IMR-90 (cell line): ENCODE results near the gene LUZP1. TPM values are rescaled to one million over a fixed set of nuclear protein-coding genes. Genes with fewer than 3 reads are reported as not detected.

Source experiments
- ATAC-seq: fragments of 200-7000 bp; cut with Tn5 transposase; 2 replicates; pipeline ENCODE4 v1.9.1; 2020; ENCODE audit warnings: low read depth, mild to moderate bottlenecking, moderate library complexity
- BruUV-seq: library from RNA; stranded (reverse); fragments of 400-500 nt; replicated peaks from 2 replicates; lab custom pipeline; 2021; lab: Mats Ljungman, UMichigan
- CTCF ChIA-PET: fragments of 300-600 bp; formaldehyde crosslinking; extraction: SDS; loops from one replicate; lab custom pipeline; 2021; ENCODE audit warnings: antibody characterized with exemption; lab: Yijun Ruan, JAX
- POLR2A ChIA-PET: fragments of 300-600 bp; sonication (Branson Sonifier 250); formaldehyde crosslinking; loops from one replicate; lab custom pipeline; 2022; ENCODE audit warnings: antibody characterized with exemption; ENCODE audit not compliant: unreplicated experiment; lab: Charles Lee
- DNase-seq: peaks from one replicate; pipeline ENCODE4 v3.0.0; 2013
- H2AFZ ChIP-seq: replicated peaks from 2 replicates; pipeline ENCODE3; 2013; ENCODE audit warnings: low read length, mild to moderate bottlenecking; ENCODE audit not compliant: poor library complexity
- H2AK5ac ChIP-seq: 2 replicates; pipeline ENCODE4 v1.6.1; 2013; ENCODE audit warnings: low read depth, low read length, inconsistent platforms
- H2AK9ac ChIP-seq: replicated peaks from 2 replicates; pipeline ENCODE3; 2013; ENCODE audit warnings: mild to moderate bottlenecking, low read depth, low read length, moderate library complexity; ENCODE audit not compliant: poor library complexity
- H2BK120ac ChIP-seq: 2 replicates; pipeline ENCODE4 v1.6.1; 2013; ENCODE audit warnings: low read depth, low read length, inconsistent platforms
- H2BK15ac ChIP-seq: 3 replicates; pipeline ENCODE4 v1.6.1; 2013; ENCODE audit warnings: low read depth, low read length, inconsistent platforms
- H2BK20ac ChIP-seq: 2 replicates; pipeline ENCODE4 v1.6.1; 2013; ENCODE audit warnings: low read depth, mild to moderate bottlenecking, inconsistent platforms, low read length, moderate library complexity
- H2BK5ac ChIP-seq: 2 replicates; pipeline ENCODE4 v1.6.1; 2013; ENCODE audit warnings: mild to moderate bottlenecking, low read depth, low read length, inconsistent platforms; ENCODE audit not compliant: poor library complexity, severe bottlenecking
- H3K14ac ChIP-seq: replicated peaks from 2 replicates; pipeline ENCODE4 v1.6.1; 2013; ENCODE audit warnings: low read depth, low read length, inconsistent platforms
- H3K18ac ChIP-seq: 2 replicates; pipeline ENCODE4 v1.6.1; 2013; ENCODE audit warnings: low read depth, low read length, control low read depth
- H3K23ac ChIP-seq: 2 replicates; pipeline ENCODE4 v1.6.1; 2013; ENCODE audit warnings: low read depth, low read length, inconsistent platforms
- H3K27ac ChIP-seq: 2 replicates; pipeline ENCODE4 v1.5.1; 2013; ENCODE audit warnings: mild to moderate bottlenecking, control low read depth, low read length; ENCODE audit not compliant: insufficient read depth
- H3K27me3 ChIP-seq: 2 replicates; pipeline ENCODE4 v1.6.1; 2013; ENCODE audit warnings: low read length; ENCODE audit not compliant: control insufficient read depth, insufficient read depth
- H3K36me3 ChIP-seq: 2 replicates; pipeline ENCODE4 v1.6.1; 2013; ENCODE audit warnings: low read length, mixed read lengths; ENCODE audit not compliant: control insufficient read depth, insufficient read depth
- H3K4ac ChIP-seq: 2 replicates; pipeline ENCODE4 v1.6.1; 2013; ENCODE audit warnings: low read depth, low read length, inconsistent platforms
- H3K4me1 ChIP-seq: 2 replicates; pipeline ENCODE4 v1.6.1; 2013; ENCODE audit warnings: low read length, mixed read lengths; ENCODE audit not compliant: control insufficient read depth, insufficient read depth
- H3K4me2 ChIP-seq: 2 replicates; pipeline ENCODE4 v1.6.1; 2013; ENCODE audit warnings: low read depth, mild to moderate bottlenecking, control low read depth, low read length, moderate library complexity
- H3K4me3 ChIP-seq: 2 replicates; pipeline ENCODE4 v1.5.1; 2013; ENCODE audit warnings: low read depth, mild to moderate bottlenecking, control low read depth, low read length, moderate library complexity; ENCODE audit not compliant: insufficient read depth
- H3K56ac ChIP-seq: 2 replicates; pipeline ENCODE4 v1.6.1; 2013; ENCODE audit warnings: low read length, inconsistent platforms; ENCODE audit not compliant: insufficient read depth; ENCODE audit errors: extremely low read depth
- H3K79me1 ChIP-seq, 2 experiments: 2 replicates each; pipeline ENCODE4 v1.6.1; 2013; ENCODE audit warnings: low read length in 2 of 2, inconsistent platforms in 1 of 2, low read depth in 1 of 2
- H3K9ac ChIP-seq: 2 replicates; pipeline ENCODE4 v1.6.1; 2013; ENCODE audit warnings: low read depth, low read length, control low read depth
- H3K9me1 ChIP-seq: 2 replicates; pipeline ENCODE4 v1.6.1; 2013; ENCODE audit warnings: low read length, inconsistent platforms; ENCODE audit not compliant: insufficient read depth
- H3K9me3 ChIP-seq: 2 replicates; pipeline ENCODE4 v1.6.1; 2013; ENCODE audit warnings: low read length; ENCODE audit not compliant: control insufficient read depth, insufficient read depth
- H4K20me1 ChIP-seq: 2 replicates; pipeline ENCODE4 v1.6.1; 2013; ENCODE audit warnings: low read length, inconsistent platforms; ENCODE audit not compliant: insufficient read depth
- H4K5ac ChIP-seq: 2 replicates; pipeline ENCODE4 v1.6.1; 2013; ENCODE audit warnings: mild to moderate bottlenecking, low read depth, low read length, control low read depth
- H4K8ac ChIP-seq, 2 experiments: 2 replicates each; pipeline ENCODE4 v1.6.1; 2013; ENCODE audit warnings: low read depth in 2 of 2, low read length in 2 of 2, control low read depth in 1 of 2, inconsistent platforms in 1 of 2
- H4K91ac ChIP-seq: 2 replicates; pipeline ENCODE4 v1.6.1; 2013; ENCODE audit warnings: low read depth, low read length, inconsistent platforms; ENCODE audit not compliant: insufficient read depth
- BHLHE40 ChIP-seq: fragments of 150-350 bp; IDR thresholded peaks from 2 replicates; pipeline ENCODE4 v1.6.1; 2016; ENCODE audit warnings: mild to moderate bottlenecking, low read depth, low read length
- CEBPB ChIP-seq: IDR thresholded peaks from 2 replicates; pipeline ENCODE4 v1.6.1; 2012; ENCODE audit warnings: low read depth, low read length, improper control_type of control experiment
- CHD1 ChIP-seq: IDR thresholded peaks from 2 replicates; pipeline ENCODE4 v1.6.1; 2012; ENCODE audit warnings: low read depth, low read length, improper control_type of control experiment
- CTCF ChIP-seq: conservative IDR thresholded peaks from 2 replicates; pipeline ENCODE4 v1.5.1; 2012; ENCODE audit warnings: mild to moderate bottlenecking, low read depth, low read length, improper control_type of control experiment
- MAFK ChIP-seq: IDR thresholded peaks from 2 replicates; pipeline ENCODE4 v1.6.1; 2012; ENCODE audit warnings: low read depth, low read length, improper control_type of control experiment
- MAZ ChIP-seq: IDR thresholded peaks from 2 replicates; pipeline ENCODE4 v1.6.1; 2012; ENCODE audit warnings: low read depth, mild to moderate bottlenecking, low read length, improper control_type of control experiment, moderate library complexity, borderline replicate concordance
- MXI1 ChIP-seq: IDR thresholded peaks from 2 replicates; pipeline ENCODE4 v1.6.1; 2012; ENCODE audit warnings: low read depth, mild to moderate bottlenecking, low read length, moderate library complexity, borderline replicate concordance
- NFE2L2 ChIP-seq: fragments of 150-350 bp; IDR thresholded peaks from 2 replicates; pipeline ENCODE4 v1.6.1; 2016; ENCODE audit warnings: low read depth, mild to moderate bottlenecking, low read length
- POLR2A ChIP-seq: IDR thresholded peaks from 2 replicates; pipeline ENCODE4 v1.6.1; 2012; ENCODE audit warnings: mild to moderate bottlenecking, low read depth, low read length
- SMC3 ChIP-seq: fragments of 150-350 bp; IDR thresholded peaks from 2 replicates; pipeline ENCODE4 v1.6.1; 2016; ENCODE audit warnings: low read depth, mild to moderate bottlenecking, antibody characterized with exemption, low read length, moderate library complexity
- USF2 ChIP-seq: fragments of 150-350 bp; IDR thresholded peaks from 2 replicates; pipeline ENCODE4 v1.6.1; 2017; ENCODE audit warnings: mild to moderate bottlenecking, antibody characterized with exemption, low read length, low read depth
- WGBS, 2 experiments: methylation state at CpG; one replicate each; pipeline versions ENCODE4 v1.1.5 to v1.1.7; 2013; ENCODE audit warnings: missing lambda C conversion rate in 2 of 2; ENCODE audit not compliant: insufficient read length in 1 of 2; ENCODE audit errors: extremely low coverage in 2 of 2; 5-methylcytosine and 5-hydroxymethylcytosine counted together
- dilution Hi-C: fragments of 300-500 bp; cut with HindIII; formaldehyde crosslinking; loops from one replicate; pipeline ENCODE4 v1.14.3; 2018; ENCODE audit warnings: low sequenced_read_pairs; ENCODE audit not compliant: unreplicated experiment
- in situ Hi-C: fragments of 300-500 bp; cut with MboI; formaldehyde crosslinking; loops from 3 replicates; pipeline ENCODE4 v1.14.3; 2019; ENCODE audit warnings: low sequenced_read_pairs, inconsistent platforms, mixed read lengths
- intact Hi-C: fragments of 100-400 bp; cut with micrococcal nuclease; formaldehyde crosslinking; loops from 2 replicates; pipeline ENCODE4 v1.10.0; 2022
- polyA plus RNA-seq, 3 experiments: library from polyadenylated mRNA; depleted of rRNA; stranded (reverse); fragments of >200 nt; gene quantifications; 2 replicates each; pipeline ENCODE4 v1.2.3, GENCODE V29; 2012; ENCODE audit warnings: low replicate concordance in 1 of 3
- total RNA-seq: library from RNA; depleted of rRNA; stranded (reverse); fragments of >200 nt; gene quantifications from 2 replicates; pipeline ENCODE4 v1.2.3, GENCODE V29; 2012

Gene LUZP1
- total and polyA plus RNA-seq, 2 of the 4 experiments (the other 2 are of a cell fraction), result 13.1 to 31.7 TPM

GRCh38 chr1:23122796-23123195, 45.9 kb downstream of the LUZP1 start:
- H3K4me2 ChIP-seq, result peak overlapping the region; percentile 66; the same call in 1 of the 2 replicates
- POLR2A ChIA-PET, result no interaction called here
- H2BK20ac ChIP-seq, result no peak overlapping the region
- H2BK5ac ChIP-seq, result peak overlapping the region; percentile 55
- H3K9me1 ChIP-seq, result peaks cover 25% of the 10 kb centered on the region
- H3K79me1 ChIP-seq, result peaks cover 13 to 89% of the 10 kb centered on the region in 2 experiments; a peak in 3 of 4 replicates
- peak overlapping the region; percentile 10; the same call in 1 of the 2 replicates for H3K14ac ChIP-seq
- no peak overlapping the region for H3K4me3 ChIP-seq
- intact Hi-C loops (no loop called here), dilution Hi-C loops (no loop called here), in situ Hi-C loops (no loop called here)
- H3K18ac ChIP-seq, result peak overlapping the region; percentile 28; the same call in 1 of the 2 replicates
- H3K27me3 ChIP-seq, result no peaks in the 10 kb centered on the region
- H3K4me1 ChIP-seq, result peaks cover 19% of the 10 kb centered on the region
- ATAC-seq (no peak), DNase-seq (no peak)
- H2BK15ac ChIP-seq, result no peak overlapping the region
- no peak overlapping the region for H4K91ac ChIP-seq
- H2AFZ ChIP-seq, result no peak overlapping the region
- no peaks in the 10 kb centered on the region for H3K36me3 ChIP-seq
- no CpG with 5 or more reads among the region's 4 CpGs for WGBS, 2 experiments
- H2AK9ac ChIP-seq, result no peak overlapping the region
- H2BK120ac ChIP-seq, result no peak overlapping the region
- H3K9ac ChIP-seq, result no peak overlapping the region; the same call in 1 of the 2 replicates
- H3K27ac ChIP-seq, result no peak overlapping the region
- no peaks in the 10 kb centered on the region for H3K9me3 ChIP-seq
- H3K4ac ChIP-seq, result no peak overlapping the region
- CTCF ChIA-PET, result interaction anchor here (0.5 kb wide), 1 partner anchor 19 kb away, joined by 3 read pairs; no protein-coding TSS in a partner anchor
- H2AK5ac ChIP-seq, result no peak overlapping the region
- no TSS peak for BruUV-seq
- H3K23ac ChIP-seq, result 0 out of 2 replicates have a peak overlapping the region, but pooled peaks have one; percentile 21
- H4K20me1 ChIP-seq, result peaks cover 81% of the 10 kb centered on the region
- no peak overlapping the region for H3K56ac ChIP-seq
- no peak for TF ChIP-seq CHD1
- TF ChIP-seq MAZ, result no peak
- no peak for TF ChIP-seq CTCF
- no peak for TF ChIP-seq BHLHE40
- TF ChIP-seq MXI1, result no peak
- no peak for TF ChIP-seq USF2
- TF ChIP-seq NFE2L2, result no peak
- TF ChIP-seq POLR2A, result no peak
- no peak for TF ChIP-seq SMC3
- no peak for TF ChIP-seq MAFK
- no peak for TF ChIP-seq CEBPB
- H4K8ac ChIP-seq, result no peak overlapping the region
- H4K5ac ChIP-seq, result no peak overlapping the region
